22Rv1 (cell line): ENCODE results near the gene SNAP47.

Experiments
- ZFX ChIP-seq: fragments of 450-650 bp; IDR thresholded peaks from 2 replicates; pipeline ENCODE4 v1.6.1; 2017; ENCODE audit warnings: antibody characterized with exemption, borderline replicate concordance
- TF ChIP-seq, protein P1 (sequence below): fragments of 450-650 bp; IDR thresholded peaks from 2 replicates; pipeline ENCODE4 v1.5.1; 2017; ENCODE audit warnings: mild to moderate bottlenecking

DNA sequence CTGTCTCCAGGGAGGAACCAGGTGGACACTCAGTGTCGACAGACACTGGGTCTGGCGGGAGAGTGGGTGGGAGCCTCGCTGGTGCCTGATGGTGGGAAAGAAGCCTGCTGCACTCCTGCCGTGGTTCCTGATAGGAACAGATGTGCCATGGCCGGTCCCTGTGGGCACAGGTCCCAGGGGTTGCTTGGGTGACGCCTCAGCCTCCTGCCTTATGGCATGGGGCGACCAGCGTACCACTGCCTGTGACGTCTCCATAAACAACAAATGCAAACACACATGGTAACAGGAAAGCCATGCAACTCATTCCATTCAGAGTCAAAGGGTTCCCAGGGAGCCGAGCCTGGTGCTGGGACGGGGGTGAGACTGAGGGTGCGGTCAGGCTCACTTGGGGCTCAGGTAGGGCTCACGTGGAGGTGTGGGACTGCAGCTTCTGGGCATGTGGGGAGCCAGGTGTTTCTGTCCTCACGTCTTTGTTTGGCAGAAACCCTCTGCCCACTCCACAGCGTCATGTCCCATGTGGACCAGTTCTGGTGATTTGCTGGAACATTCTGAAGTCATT, 34.8 kb downstream of the SNAP47 start:
- TF ChIP-seq, protein P1, sequence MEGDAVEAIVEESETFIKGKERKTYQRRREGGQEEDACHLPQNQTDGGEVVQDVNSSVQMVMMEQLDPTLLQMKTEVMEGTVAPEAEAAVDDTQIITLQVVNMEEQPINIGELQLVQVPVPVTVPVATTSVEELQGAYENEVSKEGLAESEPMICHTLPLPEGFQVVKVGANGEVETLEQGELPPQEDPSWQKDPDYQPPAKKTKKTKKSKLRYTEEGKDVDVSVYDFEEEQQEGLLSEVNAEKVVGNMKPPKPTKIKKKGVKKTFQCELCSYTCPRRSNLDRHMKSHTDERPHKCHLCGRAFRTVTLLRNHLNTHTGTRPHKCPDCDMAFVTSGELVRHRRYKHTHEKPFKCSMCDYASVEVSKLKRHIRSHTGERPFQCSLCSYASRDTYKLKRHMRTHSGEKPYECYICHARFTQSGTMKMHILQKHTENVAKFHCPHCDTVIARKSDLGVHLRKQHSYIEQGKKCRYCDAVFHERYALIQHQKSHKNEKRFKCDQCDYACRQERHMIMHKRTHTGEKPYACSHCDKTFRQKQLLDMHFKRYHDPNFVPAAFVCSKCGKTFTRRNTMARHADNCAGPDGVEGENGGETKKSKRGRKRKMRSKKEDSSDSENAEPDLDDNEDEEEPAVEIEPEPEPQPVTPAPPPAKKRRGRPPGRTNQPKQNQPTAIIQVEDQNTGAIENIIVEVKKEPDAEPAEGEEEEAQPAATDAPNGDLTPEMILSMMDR, result no peak
- no peak for TF ChIP-seq ZFX
